ENCODE data around the gene ANKHD1. TPM values are rescaled to one million over a fixed set of nuclear protein-coding genes. Genes with fewer than 3 reads are reported as not detected.

ANKHD1 gene
- total and polyA plus RNA-seq, 9 of the 15 experiments (the other 6 are each of a cell fraction or from before 2014, with no cell fraction given), result 38.9 to 138 (median 78.7) TPM

GRCh38 chr5:140557136-140557805 is 155.6 kb downstream of the ANKHD1 start, which contains the start of gene SRA1 (continued):
- TF ChIP-seq OTX1 (CRISPR knock-in tag; IDR thresholded peaks at IDR 0.05) (no peak), NR2C2 (CRISPR knock-in tag; IDR thresholded peaks at IDR 0.05) (no peak), NR2C2 (tag; IDR thresholded peaks at IDR 0.05) (peak; percentile 75), MYNN (IDR thresholded peaks at IDR 0.05) (peak; percentile 17; the same call in 1 of the 2 replicates), MYNN (CRISPR knock-in tag; IDR thresholded peaks at IDR 0.05) (no peak), TARDBP (IDR thresholded peaks at IDR 0.05) (0 out of 2 replicates have a peak, but pooled peaks have one; percentile 28), SAFB2 (IDR thresholded peaks at IDR 0.05; ENCODE audit: borderline replicate concordance, low read depth, low read length, severe bottlenecking) (no peak), EHMT2 (IDR thresholded peaks at IDR 0.05) (no peak; the same call in 1 of the 2 replicates), ZBTB8A (IDR thresholded peaks at IDR 0.05; ENCODE audit: partially characterized antibody) (no peak), NBN (IDR thresholded peaks at IDR 0.05; ENCODE audit: low read depth) (no peak; the same call in 1 of the 2 replicates), MTA1 (IDR thresholded peaks at IDR 0.05; ENCODE audit: borderline replicate concordance) (no peak), IFI16 (CRISPR knock-in tag; IDR thresholded peaks at IDR 0.05) (no peak), WHSC1 (IDR thresholded peaks at IDR 0.05; ENCODE audit: low read length) (no peak), ETV5 (CRISPR knock-in tag; IDR thresholded peaks at IDR 0.05; ENCODE audit: low read depth) (peak; percentile 93), MAFK (IDR thresholded peaks at IDR 0.05; ENCODE audit: low read length) (no peak), DMBX1 (CRISPR knock-in tag; IDR thresholded peaks at IDR 0.05; ENCODE audit: borderline replicate concordance) (no peak), NONO (IDR thresholded peaks at IDR 0.05; ENCODE audit: low read depth in 2 of 2, low read length in 1 of 2) (peak in 1 of 2 experiments; percentile 44; a peak in 1 of 4 replicates), ZNF764 (CRISPR knock-in tag; IDR thresholded peaks at IDR 0.05; ENCODE audit: low read depth) (0 out of 2 replicates have a peak, but pooled peaks have one; percentile 10), HMG20A (CRISPR knock-in tag; conservative IDR thresholded peaks at IDR 0.05) (no peak), PPARD (CRISPR knock-in tag; IDR thresholded peaks at IDR 0.05) (no peak), STAG1 (CRISPR knock-in tag; IDR thresholded peaks at IDR 0.05; ENCODE audit: borderline replicate concordance) (no peak), FOSL1 (tag; conservative IDR thresholded peaks at IDR 0.05) (0 out of 2 replicates have a peak, but pooled peaks have one; percentile 26), ZFX (CRISPR knock-in tag; IDR thresholded peaks at IDR 0.05) (peak; percentile 86), XRCC3 (IDR thresholded peaks at IDR 0.05) (no peak), AFF4 (CRISPR knock-in tag; IDR thresholded peaks at IDR 0.05) (0 out of 2 replicates have a peak, but pooled peaks have one; percentile 38), ZNF134 (CRISPR knock-in tag; conservative IDR thresholded peaks at IDR 0.05) (no peak)
- TF ChIP-seq, protein P1, sequence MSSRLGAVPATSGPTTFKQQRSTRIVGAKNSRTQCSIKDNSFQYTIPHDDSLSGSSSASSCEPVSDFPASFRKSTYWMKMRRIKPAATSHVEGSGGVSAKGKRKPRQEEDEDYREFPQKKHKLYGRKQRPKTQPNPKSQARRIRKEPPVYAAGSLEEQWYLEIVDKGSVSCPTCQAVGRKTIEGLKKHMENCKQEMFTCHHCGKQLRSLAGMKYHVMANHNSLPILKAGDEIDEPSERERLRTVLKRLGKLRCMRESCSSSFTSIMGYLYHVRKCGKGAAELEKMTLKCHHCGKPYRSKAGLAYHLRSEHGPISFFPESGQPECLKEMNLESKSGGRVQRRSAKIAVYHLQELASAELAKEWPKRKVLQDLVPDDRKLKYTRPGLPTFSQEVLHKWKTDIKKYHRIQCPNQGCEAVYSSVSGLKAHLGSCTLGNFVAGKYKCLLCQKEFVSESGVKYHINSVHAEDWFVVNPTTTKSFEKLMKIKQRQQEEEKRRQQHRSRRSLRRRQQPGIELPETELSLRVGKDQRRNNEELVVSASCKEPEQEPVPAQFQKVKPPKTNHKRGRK (tag; IDR thresholded peaks at IDR 0.05), result no peak
